Stimulated activated CD4-positive, alpha-beta T cell treated with anti-CD3 and anti-CD28 coated beads, Interleukin-15, amount 100 ng/mL, for 24 hours (primary cell): ENCODE results near the gene ATG7.

ENCODE experiments used
- DNase-seq: peaks from one replicate; pipeline ENCODE4 v3.0.0-alpha.2; 2020

The ATG7 gene

GRCh38 chr3:11367143-11367693 is 95.0 kb downstream of the ATG7 start:
- no peak for DNase-seq

DNA sequence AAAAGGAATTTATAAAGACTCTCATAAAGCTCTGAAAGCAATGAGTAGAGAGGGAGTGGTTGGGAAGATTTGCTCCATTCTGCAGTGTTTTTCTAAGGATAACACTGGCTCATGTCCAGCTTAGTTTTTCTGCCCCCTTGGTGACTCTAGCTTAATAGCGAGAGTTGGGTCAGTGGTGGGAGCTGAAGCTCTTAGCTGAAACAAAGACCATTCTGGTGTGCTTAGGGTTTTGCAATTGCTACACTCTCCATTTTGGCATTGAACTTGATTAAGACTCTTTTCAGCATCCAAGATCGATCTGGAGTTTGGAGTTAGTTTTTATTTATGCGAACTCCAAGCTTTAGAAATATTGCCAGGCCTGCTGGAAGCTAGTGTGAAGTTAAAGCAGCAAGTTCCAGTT is 98.0 kb downstream of the ATG7 start:
- no peak for DNase-seq

GRCh38 chr3:11370966-11371365 is 98.8 kb downstream of the ATG7 start:
- DNase-seq = no peak

DNA sequence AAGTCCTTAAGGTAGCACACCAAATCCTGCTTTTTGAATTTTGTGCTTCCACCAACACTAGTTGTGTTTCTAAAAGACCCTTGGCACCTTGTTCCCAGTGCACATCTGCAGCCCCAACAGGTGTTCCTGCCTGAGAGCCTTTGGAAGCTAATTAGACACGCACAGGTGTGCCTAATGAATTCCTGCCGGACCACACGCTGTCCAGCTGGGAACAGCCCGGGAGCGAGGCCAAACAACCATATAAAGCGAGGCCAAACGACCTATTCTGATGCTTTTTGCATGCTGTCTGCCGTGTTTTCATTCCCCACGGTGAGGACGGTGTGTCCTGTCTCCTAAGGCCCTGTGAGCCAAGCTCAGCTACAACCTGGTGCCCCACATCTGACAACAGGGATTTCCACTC is 99.5 kb downstream of the ATG7 start:
- no peak for DNase-seq

- no peak for DNase-seq
These were observed 101.0 kb downstream of the ATG7 start for GRCh38 chr3:11373235-11373634.

DNA sequence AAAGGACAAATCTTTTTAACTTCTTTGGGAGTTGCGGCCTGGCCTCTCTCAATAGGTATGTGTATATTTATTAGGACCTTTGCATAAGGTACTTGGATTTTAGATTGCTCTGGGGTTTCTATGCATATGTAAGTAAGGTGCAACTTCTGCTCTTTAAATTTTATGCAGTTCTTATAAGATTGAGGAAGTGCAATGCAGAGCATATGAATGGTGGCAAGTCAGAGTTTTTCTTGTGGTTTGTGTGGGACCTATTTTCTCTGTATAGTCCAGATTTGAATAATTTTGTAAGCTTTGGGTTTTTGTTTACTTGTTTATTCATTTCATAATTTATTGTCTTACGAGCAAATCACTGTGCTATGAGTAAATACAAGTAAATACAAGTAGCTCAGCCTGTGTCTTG is 101.5 kb downstream of the ATG7 start:
- DNase-seq = no peak

DNA sequence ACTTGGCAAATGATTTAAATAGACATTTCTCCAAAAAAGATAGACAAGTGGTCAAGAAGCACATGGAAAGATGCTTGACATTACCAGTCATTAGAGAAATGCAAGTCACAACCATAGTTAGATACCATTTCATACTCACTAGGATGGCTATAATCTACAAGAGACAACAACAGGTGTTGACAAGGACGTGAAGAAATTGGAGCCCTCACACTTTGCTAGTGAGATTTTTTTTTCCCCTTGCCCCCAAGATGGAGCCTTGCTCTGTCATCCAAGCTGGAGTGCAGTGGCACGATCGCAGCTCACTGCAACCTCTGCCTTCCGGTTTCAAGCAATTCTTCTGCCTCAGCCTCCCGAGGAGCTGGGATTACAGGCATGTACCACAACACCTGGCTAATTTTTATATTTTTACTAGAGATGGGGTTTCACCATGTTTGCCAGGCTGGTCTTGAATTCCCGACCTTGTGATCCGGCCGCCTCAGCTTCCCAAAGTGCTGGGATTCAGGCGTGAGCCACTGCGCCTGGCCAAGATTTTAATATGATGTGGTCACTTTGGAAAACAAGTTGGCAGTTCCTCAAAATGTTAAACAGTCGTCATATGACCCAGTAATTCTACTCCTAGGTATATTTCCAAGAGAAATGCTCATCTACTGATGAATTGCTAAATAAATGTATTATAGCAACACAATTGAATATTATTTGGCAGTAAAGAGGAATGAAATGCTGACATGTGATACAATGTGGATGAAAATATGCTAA is 103.3 kb downstream of the ATG7 start:
- DNase-seq = no peak

DNA sequence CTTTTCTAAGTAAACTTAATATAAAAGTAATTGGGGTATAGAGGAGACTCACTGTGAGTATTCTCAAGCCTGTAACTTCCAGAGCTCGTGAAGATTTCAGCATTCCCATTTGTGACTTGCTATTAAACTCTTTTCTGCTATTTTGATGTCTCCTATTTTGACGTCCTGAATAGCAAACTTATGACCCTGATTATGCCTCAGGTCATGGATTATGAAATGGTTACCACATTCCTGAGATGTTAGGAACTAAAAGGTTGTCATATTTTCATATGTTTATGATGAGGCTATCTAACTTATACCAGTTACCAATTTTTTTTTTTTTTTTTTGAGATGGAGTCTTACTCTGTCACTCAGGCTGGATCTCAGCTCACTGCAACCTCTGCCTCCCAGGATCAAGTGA is 105.5 kb downstream of the ATG7 start:
- no peak for DNase-seq

DNA sequence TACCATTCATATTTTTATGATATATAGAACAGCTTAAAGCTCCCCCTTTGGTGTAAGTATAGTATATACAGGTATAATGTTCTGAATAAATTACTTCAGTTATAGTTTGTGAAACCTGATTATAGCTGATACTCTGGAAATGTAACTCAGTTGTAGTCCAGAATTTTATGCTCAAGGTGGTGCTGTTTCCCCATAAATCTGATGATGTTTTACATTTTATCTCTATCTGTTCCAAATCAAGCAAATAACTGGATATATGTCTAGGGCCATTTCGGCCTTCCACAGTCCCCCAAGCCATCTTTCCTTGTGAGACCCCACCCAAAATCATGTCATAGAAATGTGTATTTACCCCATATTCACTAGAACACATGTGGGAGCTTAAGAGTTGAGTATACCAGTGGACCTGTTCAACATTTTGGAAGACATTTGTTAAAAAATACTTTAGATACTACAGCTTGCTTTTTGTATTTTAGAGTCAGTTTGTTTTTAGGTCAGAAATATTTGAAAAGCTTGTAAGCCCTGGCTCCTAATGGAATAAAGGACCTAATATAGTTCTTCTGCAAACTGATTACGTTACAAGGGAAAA is 107.1 kb downstream of the ATG7 start:
- DNase-seq = no peak

DNA sequence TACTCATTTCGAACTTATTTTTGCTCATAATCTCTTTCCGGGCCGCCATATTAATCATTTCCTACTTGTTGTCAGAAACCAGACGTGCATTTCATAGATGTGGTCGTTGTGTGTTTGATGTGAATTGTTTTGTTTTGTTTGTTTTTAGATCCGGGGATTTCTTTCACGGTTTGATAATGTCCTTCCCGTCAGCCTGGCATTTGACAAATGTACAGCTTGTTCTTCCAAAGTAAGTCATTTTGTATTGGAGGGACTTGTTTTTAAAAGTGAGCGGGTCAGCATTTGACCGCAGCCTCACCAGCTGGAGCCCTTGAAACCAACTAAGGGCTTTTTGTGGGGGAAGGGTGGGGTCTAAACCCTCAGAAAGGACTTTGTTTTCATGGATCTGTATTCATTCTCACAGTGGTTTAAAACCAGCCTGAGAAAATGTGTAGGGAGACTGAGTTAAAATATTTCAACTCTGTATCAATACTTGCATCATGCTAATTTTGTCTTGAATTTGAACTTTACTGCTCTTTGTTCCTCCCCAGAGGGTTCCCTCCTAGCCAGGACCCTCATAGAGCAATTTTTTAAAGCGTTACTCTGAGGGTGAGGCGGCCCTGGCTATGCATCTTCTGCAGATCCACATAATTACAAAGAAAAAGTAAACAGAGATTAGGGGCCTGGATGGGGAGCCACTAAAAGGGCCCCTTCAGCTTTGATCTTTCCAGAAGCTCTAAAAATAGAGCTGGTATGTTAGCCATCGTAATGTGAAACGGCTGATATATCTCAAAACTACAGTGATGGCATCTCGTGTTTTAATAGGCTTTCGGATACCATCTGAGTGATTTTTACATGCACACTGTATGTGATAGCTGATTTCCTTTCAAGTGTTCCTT is 107.9 kb downstream of the ATG7 start:
- no peak for DNase-seq

DNA sequence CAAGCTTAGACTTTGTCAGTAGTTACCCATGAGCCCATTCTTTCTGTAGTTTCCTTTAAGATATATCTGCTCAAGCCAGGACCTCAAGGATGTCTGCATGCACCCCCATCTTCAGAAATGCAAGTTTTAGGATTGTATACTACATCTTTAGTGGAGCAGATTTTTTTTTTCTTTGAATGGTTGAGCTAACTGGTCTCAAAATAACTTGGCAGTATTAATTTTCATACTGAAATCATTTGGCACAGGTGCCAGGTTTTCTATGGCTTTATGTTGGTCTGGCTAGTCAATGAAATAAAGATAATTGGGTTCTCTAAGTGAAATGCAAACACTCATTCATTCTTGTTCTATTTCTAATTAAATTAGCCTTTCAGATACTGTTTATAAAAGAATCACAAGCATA is 108.9 kb downstream of the ATG7 start:
- DNase-seq = no peak

- DNase-seq = no peak
These were observed 109.4 kb downstream of the ATG7 start for GRCh38 chr3:11381563-11381962.

DNA sequence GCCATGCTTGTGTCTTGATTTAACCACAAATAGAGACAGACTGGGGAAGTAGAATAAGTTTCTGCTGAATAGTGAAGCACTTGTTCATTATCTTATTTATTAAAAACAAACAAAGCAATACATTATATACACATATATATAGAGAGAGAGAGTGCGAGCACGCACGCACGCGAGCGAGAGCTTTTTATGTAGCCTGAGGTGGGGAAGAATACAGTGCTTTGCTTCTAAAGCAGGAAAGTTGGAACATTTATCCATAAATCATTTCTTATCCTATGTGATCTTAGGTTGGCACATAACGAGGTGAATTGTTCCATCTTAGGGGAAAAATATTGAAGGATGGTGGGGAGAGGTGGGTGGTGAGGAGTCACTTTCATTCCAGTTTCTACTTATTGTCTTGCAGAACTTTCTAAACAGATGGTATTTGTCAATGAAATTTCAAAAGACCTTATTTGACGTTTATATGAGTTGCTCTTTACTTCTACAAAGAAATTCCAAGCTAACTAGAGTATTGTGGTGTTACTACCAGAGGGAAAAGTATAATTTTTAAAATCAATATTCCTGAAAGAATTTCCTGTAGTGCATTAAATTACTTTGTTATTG is 110.0 kb downstream of the ATG7 start:
- DNase-seq = no peak

- DNase-seq = no peak
These were observed 111.9 kb downstream of the ATG7 start for GRCh38 chr3:11384074-11384473.

DNA sequence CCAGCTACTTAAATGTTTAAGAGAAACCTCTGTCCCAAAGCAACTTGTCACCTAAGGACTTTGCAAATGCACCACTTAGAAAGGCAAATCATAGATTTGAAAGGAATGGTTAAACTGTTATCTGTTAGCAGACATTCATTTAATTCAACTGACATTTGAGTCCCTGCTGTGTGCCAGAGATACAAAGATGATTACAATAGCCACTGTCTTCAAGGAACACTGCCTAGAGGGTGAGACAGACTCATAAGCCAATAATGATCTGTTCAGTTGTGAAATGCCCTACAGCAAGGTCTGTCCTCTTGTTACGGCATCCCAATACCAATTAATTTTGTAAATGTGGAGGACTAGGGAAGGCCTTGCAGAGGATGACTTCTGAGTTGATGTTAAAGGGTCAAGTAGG is 113.1 kb downstream of the ATG7 start:
- DNase-seq = no peak

DNA sequence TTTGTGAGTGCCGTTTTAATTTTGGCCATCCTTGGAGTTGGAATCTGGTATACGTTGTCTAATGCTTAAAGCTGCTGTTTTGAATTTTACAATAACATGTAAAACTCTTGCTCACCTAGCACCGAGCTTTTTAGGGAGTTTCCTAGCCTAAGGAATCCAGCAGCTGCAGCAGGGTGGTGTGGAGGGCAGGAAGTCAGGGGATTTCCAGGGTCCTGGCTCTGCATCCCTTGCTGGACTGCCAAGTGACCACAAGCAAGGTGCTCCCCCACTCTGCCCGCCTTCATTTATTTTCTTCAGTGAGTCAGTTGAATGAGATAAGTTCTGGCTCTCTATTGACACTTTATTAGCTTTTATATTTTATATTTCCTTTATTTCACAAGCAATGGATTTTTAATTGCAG is 113.7 kb downstream of the ATG7 start:
- DNase-seq = no peak

- no peak for DNase-seq
These were observed 114.4 kb downstream of the ATG7 start for GRCh38 chr3:11386465-11387113.

- DNase-seq = no peak
These were observed 117.4 kb downstream of the ATG7 start for GRCh38 chr3:11389386-11390268.

DNA sequence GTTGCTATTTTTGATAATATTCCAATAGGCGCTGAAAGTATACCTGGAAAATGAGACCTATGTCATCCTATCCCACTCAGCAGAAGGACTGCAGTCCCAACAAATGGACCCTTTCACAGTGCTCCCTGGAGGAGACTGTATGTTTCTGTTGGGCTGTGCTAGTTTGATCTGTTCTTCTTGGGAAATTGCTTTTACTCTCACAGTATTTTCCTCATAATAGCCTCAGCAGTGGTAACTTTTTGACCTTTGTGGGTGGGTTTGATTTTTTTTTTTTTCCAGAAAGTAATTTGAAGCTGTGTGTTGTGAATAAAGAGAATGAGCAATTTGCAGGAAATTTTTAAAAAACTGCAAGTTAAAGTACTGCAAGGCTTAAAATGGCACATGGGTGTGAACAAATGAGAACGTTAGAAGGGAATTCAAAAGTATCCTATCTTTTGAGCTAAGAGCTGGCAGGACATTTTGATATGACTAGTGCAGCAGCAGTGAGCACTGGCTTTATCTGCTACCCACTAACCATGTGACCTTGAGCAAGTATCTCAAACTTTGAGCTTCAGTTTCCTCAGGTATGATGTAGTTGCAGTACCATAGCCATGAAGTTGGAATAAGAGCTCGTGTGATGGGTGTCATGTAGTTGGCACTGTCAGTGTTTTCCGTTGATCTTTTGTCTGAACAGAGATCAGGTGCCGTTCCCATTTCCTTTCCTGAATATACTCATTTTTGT is 118.4 kb downstream of the ATG7 start:
- no peak for DNase-seq

GRCh38 chr3:11391174-11391879 is 119.1 kb downstream of the ATG7 start:
- no peak for DNase-seq
